GM12891 (cell line): ENCODE data around the gene CPT1A.

ENCODE experiments used
- PAX5 ChIP-seq: IDR thresholded peaks from 2 replicates; pipeline ENCODE4 v1.6.1; 2011; ENCODE audit warnings: low read length, moderate library complexity, mild to moderate bottlenecking; ENCODE audit not compliant: insufficient read depth, severe bottlenecking
- POLR2A ChIP-seq: IDR thresholded peaks from 2 replicates; pipeline ENCODE4 v1.6.1; 2011; ENCODE audit warnings: low read depth, low read length, control low read depth
- POLR2AphosphoS5 ChIP-seq: IDR thresholded peaks from 2 replicates; pipeline ENCODE4 v1.6.1; 2011; ENCODE audit warnings: low read depth, low read length, control low read depth
- POU2F2 ChIP-seq: IDR thresholded peaks from 2 replicates; pipeline ENCODE4 v1.6.1; 2011; ENCODE audit warnings: low read depth, mild to moderate bottlenecking, control low read depth, low read length, moderate library complexity
- SPI1 ChIP-seq: IDR thresholded peaks from 2 replicates; pipeline ENCODE4 v1.6.1; 2011; ENCODE audit warnings: low read depth, low read length, control low read depth
- TAF1 ChIP-seq: IDR thresholded peaks from 2 replicates; pipeline ENCODE4 v1.6.1; 2011; ENCODE audit warnings: low read depth, low read length, control low read depth

DNA sequence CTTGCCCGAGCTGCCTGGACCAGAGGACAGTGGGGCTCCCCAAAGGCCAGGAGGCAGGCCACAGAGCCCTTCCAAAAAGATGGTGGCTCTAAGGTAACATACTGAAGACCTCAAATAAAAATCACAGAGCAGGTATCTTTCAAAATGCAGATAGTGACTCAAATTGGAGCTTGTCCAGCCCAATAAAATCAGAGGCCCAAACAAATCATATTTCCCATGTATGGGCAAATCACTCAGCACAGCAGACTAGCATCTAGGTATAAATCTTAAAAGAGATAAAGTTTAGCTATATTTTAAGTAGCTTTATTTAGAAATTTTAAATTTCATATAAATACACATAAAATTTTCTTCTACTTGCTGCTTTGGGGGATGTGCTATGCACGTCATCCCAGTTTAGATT lies 93.7 kb downstream of the CPT1A start:
- no peak for TF ChIP-seq POU2F2
- no peak for TF ChIP-seq POLR2A
- no peak for TF ChIP-seq SPI1
- TF ChIP-seq POLR2AphosphoS5, result no peak
- no peak for TF ChIP-seq TAF1
- TF ChIP-seq PAX5, result no peak
